NK-92 treated with Interleukin-12 subunit alpha and Interleukin-12 subunit beta, amount 100 ng/mL, for 24 hours (cell line): ENCODE results near the gene CTBP2.
"Not testable (repeated sequence)": the region's sequence is repeated elsewhere in the genome, so short reads cannot be mapped to it uniquely, and the experiment has no call there.

Source experiments
- DNase-seq: peaks from one replicate; lab custom pipeline; 2025; lab: John Stamatoyannopoulos, UW

The CTBP2 gene

GRCh38 chr10:125087191-125087896 lies 73.0 kb downstream of the CTBP2 start:
- DNase-seq, result no peak

DNA sequence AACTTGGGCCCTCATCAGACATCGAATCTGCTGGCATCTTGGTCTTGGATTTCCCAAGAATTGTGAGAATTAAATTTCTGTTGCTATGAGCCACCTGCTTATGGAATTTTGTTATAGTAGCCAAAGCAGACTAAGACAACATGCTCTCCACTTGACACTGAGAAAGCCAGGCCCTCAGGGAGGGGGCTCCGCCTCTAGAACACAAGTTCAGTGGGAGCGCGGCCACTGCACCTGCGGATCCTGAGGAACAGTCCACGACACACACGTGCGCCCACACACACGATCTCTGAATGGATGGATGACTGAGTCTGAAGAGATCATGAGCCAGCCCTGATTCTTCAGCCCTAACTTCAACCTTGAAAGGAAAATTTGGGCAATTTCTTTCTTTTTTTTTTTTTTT lies 73.7 kb downstream of the CTBP2 start:
- no peak for DNase-seq

- no peak for DNase-seq
Observed at GRCh38 chr10:125085258-125086054, 74.9 kb downstream of the CTBP2 start.

GRCh38 chr10:125084614-125085257 lies 75.6 kb downstream of the CTBP2 start:
- no peak for DNase-seq

GRCh38 chr10:125084191-125084613 lies 76.2 kb downstream of the CTBP2 start:
- DNase-seq, result no peak

- no peak for DNase-seq
Observed at GRCh38 chr10:125083576-125083920, 76.8 kb downstream of the CTBP2 start.

GRCh38 chr10:125082881-125083575 lies 77.3 kb downstream of the CTBP2 start:
- DNase-seq, result no peak

- DNase-seq, result not testable (repeated sequence)
Observed at GRCh38 chr10:125082471-125082870, 77.9 kb downstream of the CTBP2 start.

DNA sequence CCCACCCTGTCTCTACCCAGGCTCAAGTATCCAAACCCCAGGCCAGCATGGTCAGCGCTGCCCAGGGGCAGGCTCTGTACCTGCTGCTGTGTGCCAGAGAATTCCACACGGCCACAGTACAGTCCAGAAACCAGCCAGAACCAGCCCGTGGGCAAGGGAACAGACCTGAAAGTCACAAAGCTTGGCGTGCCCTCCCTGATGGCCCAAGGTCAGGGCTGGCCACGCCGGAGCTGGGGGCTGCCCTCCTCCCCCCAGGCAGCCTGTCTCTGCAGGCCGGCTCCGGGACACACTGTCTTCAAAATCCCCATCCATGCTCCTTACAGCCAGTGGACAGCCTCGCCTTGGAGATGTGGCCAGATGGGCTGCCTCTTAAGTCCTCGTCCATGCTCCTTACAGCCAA lies 78.4 kb downstream of the CTBP2 start:
- DNase-seq, result no peak

GRCh38 chr10:125080984-125081383 lies 79.4 kb downstream of the CTBP2 start:
- DNase-seq, result no peak

GRCh38 chr10:125080296-125080695 lies 80.1 kb downstream of the CTBP2 start:
- DNase-seq, result no peak

DNA sequence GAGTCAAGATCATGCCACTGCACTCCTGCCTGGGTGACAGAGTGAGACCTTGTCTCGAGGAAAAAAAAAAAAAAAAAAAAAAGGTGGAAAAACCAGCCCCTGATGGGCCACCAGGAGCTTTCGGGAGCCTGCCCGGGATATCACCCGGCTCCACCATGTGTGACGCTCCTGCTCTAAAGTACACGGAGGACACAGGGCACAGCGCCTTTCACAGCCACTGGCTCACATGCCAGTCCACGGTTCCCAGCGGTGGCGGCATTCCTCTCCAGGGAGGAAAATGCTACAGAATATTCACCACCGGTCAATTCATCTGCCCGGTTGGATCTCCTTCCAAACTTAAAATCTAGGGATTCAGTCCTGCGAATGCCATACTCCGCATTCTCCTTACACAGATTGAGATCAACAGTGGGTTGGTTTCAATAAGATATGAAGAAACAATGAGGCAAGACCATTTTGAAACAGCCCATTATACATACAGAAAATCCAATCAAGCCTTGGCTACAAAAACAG lies 81.2 kb downstream of the CTBP2 start:
- no peak for DNase-seq

GRCh38 chr10:125076891-125077541 lies 83.3 kb downstream of the CTBP2 start:
- no peak for DNase-seq

GRCh38 chr10:125076121-125076825 lies 84.1 kb downstream of the CTBP2 start:
- DNase-seq, result no peak

DNA sequence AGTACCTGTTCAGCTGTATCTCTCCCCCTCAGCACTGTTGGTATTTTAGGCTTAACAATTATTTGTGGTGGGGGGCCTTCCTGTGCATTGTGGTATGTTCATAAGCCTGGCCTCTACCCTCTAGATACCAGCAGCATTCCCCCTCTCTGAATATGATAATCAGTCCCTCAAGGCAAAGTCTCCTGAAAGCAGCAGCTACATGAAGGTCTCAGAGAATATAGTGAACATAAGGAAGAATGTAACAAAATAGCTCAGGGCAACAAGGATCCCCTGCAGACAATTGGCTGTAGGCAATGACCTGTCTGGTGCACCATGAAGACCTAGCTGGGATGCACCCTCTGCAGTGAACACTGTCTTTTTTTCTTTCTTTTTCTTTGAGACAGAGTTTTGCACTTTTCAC lies 86.4 kb downstream of the CTBP2 start:
- DNase-seq, result no peak

GRCh38 chr10:125072794-125073193 lies 87.6 kb downstream of the CTBP2 start:
- DNase-seq, result no peak

- DNase-seq, result no peak
Observed at GRCh38 chr10:125071008-125071407, 89.4 kb downstream of the CTBP2 start.

GRCh38 chr10:125068406-125068805 lies 92.0 kb downstream of the CTBP2 start:
- no peak for DNase-seq

DNA sequence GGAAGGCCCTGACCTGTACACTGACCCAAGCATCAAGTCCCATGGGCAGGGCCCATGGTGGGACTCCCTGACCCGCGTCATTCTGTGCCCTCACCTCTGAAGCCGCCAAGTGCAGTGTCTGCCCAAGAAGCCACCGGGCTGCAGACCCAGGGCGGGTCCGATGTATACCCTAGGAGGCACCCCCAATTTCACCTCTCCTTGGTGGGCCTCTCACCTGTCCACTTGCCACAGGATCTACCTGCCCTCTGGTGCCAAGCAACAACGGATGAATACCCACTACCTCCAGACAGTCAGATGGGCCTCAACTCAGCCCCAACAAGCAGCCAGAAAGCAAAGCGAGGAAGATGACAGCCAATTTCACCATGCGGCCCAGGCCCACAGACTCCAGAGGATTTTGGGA lies 92.6 kb downstream of the CTBP2 start:
- DNase-seq, result no peak

DNA sequence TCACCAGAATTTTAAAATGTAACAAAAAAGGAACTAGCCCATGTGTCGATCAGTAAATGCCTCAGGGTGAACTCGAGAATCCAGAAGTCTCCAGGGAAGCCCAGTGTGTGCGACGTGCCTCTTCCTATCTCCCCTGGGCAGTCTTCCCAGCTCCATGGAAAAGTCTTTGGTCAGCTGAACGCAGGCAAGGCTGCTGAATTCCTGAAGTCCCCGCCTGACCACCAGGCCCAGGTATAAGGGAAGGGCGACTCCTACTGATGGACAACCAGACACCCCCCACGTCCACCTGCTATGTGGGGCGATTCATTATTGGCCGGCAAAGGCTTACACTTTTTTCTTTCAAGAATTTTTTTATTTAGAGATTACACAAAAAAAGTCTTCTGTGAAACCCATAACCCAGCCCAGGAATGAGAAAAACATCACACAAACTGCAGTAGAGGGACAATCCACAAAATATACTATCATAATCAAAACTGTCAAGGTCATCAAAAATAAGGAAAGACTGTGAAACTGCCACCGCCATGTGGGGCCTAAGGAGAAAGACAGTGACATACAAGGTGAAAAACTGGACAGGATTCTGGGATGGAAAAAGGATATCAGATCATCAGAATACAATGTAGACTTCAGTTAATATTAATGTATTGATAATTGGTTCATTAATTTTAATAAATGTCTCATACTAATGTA lies 93.5 kb downstream of the CTBP2 start:
- no peak for DNase-seq
